NCI-H2107 (cell line): ENCODE data around the gene RPIA.
"Not testable (repeated sequence)": the region's sequence is repeated elsewhere in the genome, so short reads cannot be mapped to it uniquely, and the experiment has no call there.

Experiments
- DNase-seq: peaks from one replicate; lab custom pipeline; 2025; lab: John Stamatoyannopoulos, UW

The RPIA gene

GRCh38 chr2:88735853-88736252, 44.4 kb downstream of the RPIA start:
- no peak for DNase-seq

- DNase-seq: no peak
Observed at GRCh38 chr2:88736437-88736836, 45.0 kb downstream of the RPIA start.

GRCh38 chr2:88737385-88737784, 45.9 kb downstream of the RPIA start:
- no peak for DNase-seq

GRCh38 chr2:88738271-88738670, 46.8 kb downstream of the RPIA start:
- no peak for DNase-seq

- DNase-seq: peak; percentile 66
Observed at GRCh38 chr2:88739985-88740600, 48.6 kb downstream of the RPIA start.

- no peak for DNase-seq
Observed at GRCh38 chr2:88746929-88747490, 55.5 kb downstream of the RPIA start.

GRCh38 chr2:88747990-88748389, 56.5 kb downstream of the RPIA start:
- no peak for DNase-seq

- no peak for DNase-seq
Observed at GRCh38 chr2:88751768-88752167, 60.3 kb downstream of the RPIA start.

- DNase-seq: no peak
Observed at GRCh38 chr2:88753833-88754584, 62.5 kb downstream of the RPIA start.

GRCh38 chr2:88754585-88755320, 63.3 kb downstream of the RPIA start:
- no peak for DNase-seq

- no peak for DNase-seq
Observed at GRCh38 chr2:88755836-88756235, 64.4 kb downstream of the RPIA start.

- DNase-seq: no peak
Observed at GRCh38 chr2:88757025-88757424, 65.6 kb downstream of the RPIA start.

- not testable (repeated sequence) for DNase-seq
Observed at GRCh38 chr2:88758702-88759101, 67.2 kb downstream of the RPIA start.

GRCh38 chr2:88760819-88761598, 69.5 kb downstream of the RPIA start:
- no peak for DNase-seq

GRCh38 chr2:88764141-88764849, 72.8 kb downstream of the RPIA start:
- DNase-seq: no peak

- no peak for DNase-seq
Observed at GRCh38 chr2:88764850-88765153, 73.3 kb downstream of the RPIA start.

GRCh38 chr2:88765154-88765888, 73.8 kb downstream of the RPIA start:
- peak; percentile 45 for DNase-seq

- DNase-seq: not testable (repeated sequence)
Observed at GRCh38 chr2:88765889-88766481, 74.5 kb downstream of the RPIA start.

GRCh38 chr2:88770016-88770415, 78.5 kb downstream of the RPIA start:
- DNase-seq: no peak
